Stimulated activated CD4-positive, alpha-beta T cell treated with anti-CD3 and anti-CD28 coated beads, Interleukin-2, amount 100 ng/mL, for 4 hours (primary cell): Measurements from ENCODE around the gene SLCO2B1.

Source experiments
- DNase-seq: peaks from one replicate; pipeline ENCODE4 v3.0.0-alpha.2; 2020; ENCODE audit warnings: low read depth

SLCO2B1 gene

GRCh38 chr11:75194147-75194546 is 43.2 kb downstream of the SLCO2B1 start:
- DNase-seq: no peak

GRCh38 chr11:75195167-75195962 is 44.5 kb downstream of the SLCO2B1 start:
- DNase-seq: no peak

GRCh38 chr11:75196426-75196825 is 45.5 kb downstream of the SLCO2B1 start:
- DNase-seq: no peak

- DNase-seq: no peak
These were observed 46.8 kb downstream of the SLCO2B1 start for GRCh38 chr11:75197512-75198277.

GRCh38 chr11:75198278-75198973 is 47.5 kb downstream of the SLCO2B1 start:
- no peak for DNase-seq

- DNase-seq: no peak
These were observed 48.6 kb downstream of the SLCO2B1 start for GRCh38 chr11:75199412-75199955.

- DNase-seq: no peak
These were observed 49.1 kb downstream of the SLCO2B1 start for GRCh38 chr11:75200051-75200450.

GRCh38 chr11:75200531-75200930 is 49.6 kb downstream of the SLCO2B1 start:
- no peak for DNase-seq

GRCh38 chr11:75201771-75202170 is 50.9 kb downstream of the SLCO2B1 start:
- no peak for DNase-seq

- no peak for DNase-seq
These were observed 51.3 kb downstream of the SLCO2B1 start for GRCh38 chr11:75202195-75202594.

GRCh38 chr11:75203138-75203537 is 52.2 kb downstream of the SLCO2B1 start:
- no peak for DNase-seq

GRCh38 chr11:75203641-75204011 is 52.7 kb downstream of the SLCO2B1 start:
- DNase-seq: no peak

- no peak for DNase-seq
These were observed 53.2 kb downstream of the SLCO2B1 start for GRCh38 chr11:75204012-75204674.

GRCh38 chr11:75204685-75205563 is 54.0 kb downstream of the SLCO2B1 start:
- DNase-seq: peak; percentile 64

GRCh38 chr11:75205564-75206020 is 54.7 kb downstream of the SLCO2B1 start:
- no peak for DNase-seq

- no peak for DNase-seq
These were observed 57.5 kb downstream of the SLCO2B1 start for GRCh38 chr11:75208446-75208845.

- DNase-seq: no peak
These were observed 61.5 kb downstream of the SLCO2B1 start for GRCh38 chr11:75212411-75212810.

GRCh38 chr11:75214411-75214821 is 63.5 kb downstream of the SLCO2B1 start:
- DNase-seq: peak; percentile 51

GRCh38 chr11:75214843-75215242 is 63.9 kb downstream of the SLCO2B1 start:
- DNase-seq: no peak

GRCh38 chr11:75219869-75220268 is 69.0 kb downstream of the SLCO2B1 start:
- no peak for DNase-seq
